Progenitor cell of endocrine pancreas (in vitro differentiated cells): Measurements from ENCODE around the gene FOXJ2. TPM values are rescaled to one million over a fixed set of nuclear protein-coding genes. Genes with fewer than 3 reads are reported as not detected.
"Not testable (repeated sequence)": the region's sequence is repeated elsewhere in the genome, so short reads cannot be mapped to it uniquely, and the experiment has no call there.

Experiments
- DNase-seq: peaks from one replicate; pipeline ENCODE4 v3.0.0; 2021; ENCODE audit warnings: low spot score; ENCODE audit not compliant: unreplicated experiment
- H3K27ac Mint-ChIP-seq: 2 replicates; pipeline ENCODE4 v1.8.0; 2021; ENCODE audit warnings: mild to moderate bottlenecking, moderate library complexity, mixed read lengths
- H3K27me3 Mint-ChIP-seq: 2 replicates; pipeline ENCODE4 v1.8.0; 2021; ENCODE audit warnings: mixed read lengths
- H3K36me3 Mint-ChIP-seq: 2 replicates; pipeline ENCODE4 v1.8.0; 2022; ENCODE audit warnings: mixed read lengths; ENCODE audit not compliant: insufficient read depth
- H3K4me1 Mint-ChIP-seq: 2 replicates; pipeline ENCODE4 v1.8.0; 2021; ENCODE audit warnings: low read depth, mixed read lengths
- H3K4me3 Mint-ChIP-seq: 2 replicates; pipeline ENCODE4 v1.8.0; 2021; ENCODE audit warnings: low read depth, mild to moderate bottlenecking, moderate library complexity, mixed read lengths
- H3K9me3 Mint-ChIP-seq: 2 replicates; pipeline ENCODE4 v1.8.0; 2021; ENCODE audit warnings: low read depth, mixed read lengths
- CTCF ChIP-seq: fragments of 200-600 bp; sonication (generic); IDR thresholded peaks from one replicate; pipeline ENCODE4 v1.5.0; 2021; ENCODE audit warnings: antibody characterized with exemption, mild to moderate bottlenecking; ENCODE audit not compliant: unreplicated experiment
- total RNA-seq: library from RNA; stranded (reverse); gene quantifications from 2 replicates; pipeline ENCODE4 v1.2.1, GENCODE V29; 2021

The FOXJ2 gene
- total RNA-seq, 1 donor from 2014 or later = 20.8 TPM

- H3K9me3 Mint-ChIP-seq = peaks cover 3% of the 10 kb centered on the region
- H3K27ac Mint-ChIP-seq = no peak overlapping the region
- TF ChIP-seq CTCF = no peak
- H3K4me3 Mint-ChIP-seq = no peak overlapping the region
- H3K27me3 Mint-ChIP-seq = no peaks in the 10 kb centered on the region
- DNase-seq = no peak
- no peaks in the 10 kb centered on the region for H3K36me3 Mint-ChIP-seq
- H3K4me1 Mint-ChIP-seq = peaks cover 11% of the 10 kb centered on the region
These were observed 41.0 kb upstream of the FOXJ2 start for GRCh38 chr12:7991535-7991934.

GRCh38 chr12:7994731-7995205 lies 37.7 kb upstream of the FOXJ2 start:
- no peak for TF ChIP-seq CTCF
- Mint-ChIP-seq H3K9me3 (peaks cover 18% of the 10 kb centered on the region), H3K36me3 (peaks cover 4% of the 10 kb centered on the region), H3K27ac (no peak overlapping the region), H3K4me1 (peaks cover 9% of the 10 kb centered on the region), H3K4me3 (no peak overlapping the region), H3K27me3 (no peaks in the 10 kb centered on the region)
- DNase-seq = no peak

GRCh38 chr12:7995266-7995963 lies 37.1 kb upstream of the FOXJ2 start:
- peak; percentile 96 for TF ChIP-seq CTCF
- H3K36me3 Mint-ChIP-seq = peaks cover 4% of the 10 kb centered on the region
- peaks cover 18% of the 10 kb centered on the region for H3K9me3 Mint-ChIP-seq
- peak; percentile 54 for DNase-seq
- H3K27me3 Mint-ChIP-seq = no peaks in the 10 kb centered on the region
- H3K27ac Mint-ChIP-seq = no peak overlapping the region
- H3K4me1 Mint-ChIP-seq = peaks cover 4% of the 10 kb centered on the region
- no peak overlapping the region for H3K4me3 Mint-ChIP-seq

GRCh38 chr12:8000827-8001226 lies 31.7 kb upstream of the FOXJ2 start:
- H3K4me1 Mint-ChIP-seq, H3K4me3 Mint-ChIP-seq, DNase-seq, H3K36me3 Mint-ChIP-seq, H3K27me3 Mint-ChIP-seq, H3K27ac Mint-ChIP-seq: not testable (repeated sequence)
- H3K9me3 Mint-ChIP-seq = peaks cover 18% of the 10 kb centered on the region

- not testable (repeated sequence) for H3K27ac Mint-ChIP-seq, H3K27me3 Mint-ChIP-seq, H3K36me3 Mint-ChIP-seq, H3K4me1 Mint-ChIP-seq, H3K4me3 Mint-ChIP-seq, DNase-seq
- peaks cover 15% of the 10 kb centered on the region for H3K9me3 Mint-ChIP-seq
These were observed 31.0 kb upstream of the FOXJ2 start for GRCh38 chr12:8001496-8001895.

- H3K4me3 Mint-ChIP-seq, DNase-seq, H3K27me3 Mint-ChIP-seq, H3K36me3 Mint-ChIP-seq, H3K9me3 Mint-ChIP-seq, H3K27ac Mint-ChIP-seq, H3K4me1 Mint-ChIP-seq: not testable (repeated sequence)
These were observed 27.6 kb upstream of the FOXJ2 start for GRCh38 chr12:8004897-8005296.

- no peak for DNase-seq
- Mint-ChIP-seq H3K36me3 (no peaks in the 10 kb centered on the region), H3K4me1 (no peaks in the 10 kb centered on the region), H3K4me3 (no peak overlapping the region), H3K9me3 (no peaks in the 10 kb centered on the region), H3K27ac (no peak overlapping the region), H3K27me3 (peaks cover 17% of the 10 kb centered on the region)
- no peak for TF ChIP-seq CTCF
These were observed 21.2 kb upstream of the FOXJ2 start for GRCh38 chr12:8011331-8011730.
